GM12892 (cell line): ENCODE measurements around the gene EXO1.

ENCODE experiments used
- POLR2A ChIP-seq: IDR thresholded peaks from 2 replicates; pipeline ENCODE4 v1.6.1; 2011; ENCODE audit warnings: low read depth, low read length, control low read depth
- POLR2AphosphoS5 ChIP-seq: IDR thresholded peaks from 2 replicates; pipeline ENCODE4 v1.6.1; 2011; ENCODE audit warnings: low read depth, low read length, control low read depth

DNA sequence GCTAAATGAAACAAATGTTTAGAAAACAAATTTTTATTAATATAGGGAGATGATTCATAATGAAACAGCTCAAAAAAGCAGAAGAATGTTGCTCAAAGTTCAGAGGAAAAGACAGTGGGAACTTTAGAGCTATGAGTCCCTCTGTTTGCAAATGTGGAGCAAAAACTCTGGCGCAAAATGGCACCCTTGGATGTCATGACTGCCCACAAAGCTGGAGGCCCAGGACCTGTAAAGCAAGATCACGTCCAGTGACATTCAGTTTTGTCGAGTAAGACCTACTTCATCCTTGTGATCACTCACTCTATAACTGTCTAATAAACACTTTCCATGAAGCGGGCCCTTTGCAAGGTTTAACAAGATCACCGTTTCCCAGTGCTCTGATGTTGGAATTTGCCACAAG lies 9.1 kb upstream of the EXO1 start:
- TF ChIP-seq POLR2A, result no peak
- no peak for TF ChIP-seq POLR2AphosphoS5
